SK-N-SH (cell line): Measurements from ENCODE around the gene C3orf52. TPM values are rescaled to one million over a fixed set of nuclear protein-coding genes. Genes with fewer than 3 reads are reported as not detected.

Experiments used
- CTCF ChIA-PET: fragments of 300-600, 350-600 bp; formaldehyde crosslinking; extraction: SDS; loops from one replicate; lab custom pipeline; 2021; lab: Yijun Ruan, JAX
- POLR2A ChIA-PET: fragments of 350-600 bp; sonication (Branson Sonifier 250); formaldehyde crosslinking; extraction: SDS; loops from one replicate; lab custom pipeline; 2020; ENCODE audit warnings: antibody characterized with exemption, inconsistent platforms; lab: Yijun Ruan, JAX
- DNase-seq: peaks from one replicate; pipeline ENCODE4 v3.0.0; 2012
- H2AFZ ChIP-seq: fragments of 200-600 bp; sonication (generic); 2 replicates; pipeline ENCODE4 v1.8.1; 2016; ENCODE audit warnings: antibody characterized with exemption, mild to moderate bottlenecking, low read depth
- H3F3A ChIP-seq: fragments of 200-600 bp; sonication (generic); replicated peaks from 2 replicates; pipeline ENCODE3; 2016; ENCODE audit warnings: antibody characterized with exemption, mild to moderate bottlenecking; ENCODE audit not compliant: insufficient read depth
- H3K27ac ChIP-seq, 2 experiments: fragments of 200-500 bp in 1 of 2; fragments of 200-600 bp in 1 of 2; sonication (Bioruptor generic) in 1 of 2; sonication (generic), shearing (Covaris generic) in 1 of 2; 2 replicates each; pipeline versions ENCODE4 v1.5.1 to v1.6.1; 2014 to 2016; ENCODE audit warnings: low read depth in 2 of 2, inconsistent platforms in 1 of 2, low read length in 1 of 2, mild to moderate bottlenecking in 1 of 2, mixed read lengths in 1 of 2
- H3K27me3 ChIP-seq: fragments of 200-600 bp; sonication (generic), shearing (Covaris generic); 2 replicates; pipeline ENCODE4 v1.6.1; 2016; ENCODE audit warnings: mixed run types; ENCODE audit not compliant: insufficient read depth
- H3K36me3 ChIP-seq, 2 experiments: fragments of 200-500 bp in 1 of 2; fragments of 200-600 bp in 1 of 2; sonication (Bioruptor generic) in 1 of 2; sonication (generic) in 1 of 2; replicated peaks in 1 of 2; 2 replicates each; pipeline versions ENCODE3 to v1.5.1; 2014 to 2016; ENCODE audit warnings: low read length in 1 of 2, mild to moderate bottlenecking in 1 of 2; ENCODE audit not compliant: insufficient read depth in 2 of 2, control insufficient read depth in 1 of 2
- H3K4me1 ChIP-seq, 2 experiments: fragments of 200-500 bp in 1 of 2; fragments of 200-600 bp in 1 of 2; sonication (Bioruptor generic) in 1 of 2; sonication (generic), shearing (Covaris generic) in 1 of 2; 2 replicates each; pipeline versions ENCODE4 v1.5.1 to v1.6.1; 2014 to 2016; ENCODE audit warnings: low read depth in 1 of 2, low read length in 1 of 2, mixed run types in 1 of 2; ENCODE audit not compliant: insufficient read depth in 2 of 2, control insufficient read depth in 1 of 2
- H3K4me2 ChIP-seq: fragments of 200-600 bp; sonication (generic), shearing (Covaris generic); 2 replicates; pipeline ENCODE4 v1.6.1; 2017; ENCODE audit warnings: mixed run types
- H3K4me3 ChIP-seq, 2 experiments: fragments of 200-500 bp in 1 of 2; fragments of 200-600 bp in 1 of 2; sonication (Bioruptor generic) in 1 of 2; sonication (generic), shearing (Covaris generic) in 1 of 2; 2 replicates each; pipeline versions ENCODE4 v1.5.1 to v1.8.1; 2014 to 2016; ENCODE audit warnings: low read depth in 2 of 2, inconsistent platforms in 1 of 2, low read length in 1 of 2, mild to moderate bottlenecking in 1 of 2, mixed read lengths in 1 of 2, moderate library complexity in 1 of 2
- H3K79me2 ChIP-seq: fragments of 200-600 bp; sonication (generic); 2 replicates; pipeline ENCODE4 v1.8.1; 2017; ENCODE audit warnings: mild to moderate bottlenecking; ENCODE audit not compliant: insufficient read depth
- H3K9ac ChIP-seq: fragments of 200-600 bp; sonication (generic); 2 replicates; pipeline ENCODE4 v1.6.1; 2017; ENCODE audit warnings: mixed run types
- H3K9me2 ChIP-seq: fragments of 200-600 bp; sonication (generic); 2 replicates; pipeline ENCODE4 v1.6.1; 2017; ENCODE audit warnings: mixed run types
- H3K9me3 ChIP-seq: fragments of 200-600 bp; sonication (generic); 2 replicates; pipeline ENCODE4 v1.6.1; 2017; ENCODE audit warnings: mixed run types, mild to moderate bottlenecking, moderate library complexity
- H4K20me1 ChIP-seq: fragments of 200-600 bp; sonication (generic); 2 replicates; pipeline ENCODE4 v1.6.1; 2017; ENCODE audit warnings: mild to moderate bottlenecking, mixed run types; ENCODE audit not compliant: insufficient read depth
- EZH2phosphoT487 ChIP-seq: fragments of 200-600 bp; sonication (generic); IDR thresholded peaks from 2 replicates; pipeline ENCODE4 v1.6.1; 2017; ENCODE audit warnings: low read depth, mixed run types, mild to moderate bottlenecking, antibody characterized with exemption, moderate library complexity, borderline replicate concordance
- FOXJ3 ChIP-seq: sonication (generic); formaldehyde crosslinking; IDR thresholded peaks from 2 replicates; pipeline ENCODE4 v1.5.1; 2020; ENCODE audit warnings: mild to moderate bottlenecking, missing genetic modification reagents
- GABPA ChIP-seq: IDR thresholded peaks from 2 replicates; pipeline ENCODE4 v1.4.0; 2012; ENCODE audit warnings: low read depth, mild to moderate bottlenecking
- MAX ChIP-seq: IDR thresholded peaks from 2 replicates; pipeline ENCODE4 v1.4.0; 2012; ENCODE audit warnings: low read depth
- NRF1 ChIP-seq: IDR thresholded peaks from 2 replicates; pipeline ENCODE4 v1.6.1; 2012; ENCODE audit warnings: low read depth, mild to moderate bottlenecking, low read length
- RXRA ChIP-seq: IDR thresholded peaks from 2 replicates; pipeline ENCODE4 v1.4.0; 2012; ENCODE audit warnings: low read depth, mild to moderate bottlenecking, borderline replicate concordance
- SIN3A ChIP-seq: IDR thresholded peaks from 2 replicates; pipeline ENCODE4 v1.6.1; 2012; ENCODE audit warnings: low read depth, mild to moderate bottlenecking, low read length, moderate library complexity, borderline replicate concordance
- SMC3 ChIP-seq: IDR thresholded peaks from 2 replicates; pipeline ENCODE4 v1.6.1; 2012; ENCODE audit warnings: low read depth, low read length, improper control_type of control experiment
- TAF1 ChIP-seq: IDR thresholded peaks from 2 replicates; pipeline ENCODE4 v1.6.1; 2012; ENCODE audit warnings: low read depth, mild to moderate bottlenecking, low read length, moderate library complexity, borderline replicate concordance
- ZBTB33 ChIP-seq: IDR thresholded peaks from 2 replicates; pipeline ENCODE4 v1.4.0; 2012; ENCODE audit warnings: low read depth, borderline replicate concordance
- WGBS: methylation state at CpG from one replicate; pipeline ENCODE4 v1.1.6; 2017; ENCODE audit warnings: low lambda C conversion rate; 5-methylcytosine and 5-hydroxymethylcytosine counted together
- polyA plus RNA-seq, 3 experiments: library from polyadenylated mRNA; depleted of rRNA; stranded (reverse); fragments of >200 nt; gene quantifications; 2 replicates each; pipeline ENCODE4 v1.2.3, GENCODE V29; 2012
- TF ChIP-seq, protein P1 (sequence below): fragments of 150-350 bp; IDR thresholded peaks from 2 replicates; pipeline ENCODE4 v1.6.1; 2017; ENCODE audit warnings: antibody characterized with exemption, low read length, low read depth, borderline replicate concordance
- TF ChIP-seq, protein P2 (sequence below): IDR thresholded peaks from 2 replicates; pipeline ENCODE4; 2012

Gene C3orf52
- polyA plus RNA-seq, 1 of the 3 experiments (the other 2 are of a cell fraction): 5.4 TPM

DNA sequence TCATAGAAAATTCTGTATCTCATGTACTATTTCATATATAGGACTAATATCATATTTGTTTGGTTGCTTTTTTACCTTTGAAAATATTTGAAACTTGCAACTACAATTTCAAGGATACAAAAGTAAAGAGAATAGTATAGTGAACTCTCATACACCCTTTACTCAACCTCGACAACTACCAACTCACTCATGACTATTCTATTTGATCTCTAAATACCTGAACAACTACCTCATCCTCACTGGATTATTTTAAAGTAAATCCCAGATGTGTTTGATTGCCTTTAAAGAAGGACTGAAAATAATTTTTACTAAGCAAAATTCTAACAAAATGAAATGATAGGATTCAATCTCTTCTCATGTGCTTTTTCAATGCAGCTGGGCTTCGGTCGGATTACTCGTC, 39.6 kb upstream of the C3orf52 start:
- WGBS: 68% methylated on average over 4 of the region's 4 CpGs
- Histone ChIP-seq H4K20me1 (no peaks in the 10 kb centered on the region), H3K27ac (no peak overlapping the region)
- no peak for TF ChIP-seq SIN3A
- no peak for TF ChIP-seq TAF1
- TF ChIP-seq GABPA: no peak
- TF ChIP-seq NRF1: no peak
- TF ChIP-seq, all 33 proteins: peak for 0
- H2AFZ ChIP-seq: no peak overlapping the region
- H3K4me2 ChIP-seq: no peak overlapping the region
- no peaks in the 10 kb centered on the region for H3K9me2 ChIP-seq
- no peak overlapping the region for H3K4me3 ChIP-seq
- ChIA-PET CTCF (interaction anchor here (1.4 to 7.4 kb wide), 2 partner anchors 33 to 55 kb away, joined by 4 to 76 read pairs; no protein-coding TSS in a partner anchor), POLR2A (no interaction called here)
- no peak for DNase-seq
- H3F3A ChIP-seq: no peaks in the 10 kb centered on the region
- no peaks in the 10 kb centered on the region for H3K36me3 ChIP-seq
- no peaks in the 10 kb centered on the region for H3K27me3 ChIP-seq
- H3K9ac ChIP-seq: no peak overlapping the region
- no peaks in the 10 kb centered on the region for H3K4me1 ChIP-seq
- no peaks in the 10 kb centered on the region for H3K79me2 ChIP-seq
- H3K9me3 ChIP-seq: no peaks in the 10 kb centered on the region

DNA sequence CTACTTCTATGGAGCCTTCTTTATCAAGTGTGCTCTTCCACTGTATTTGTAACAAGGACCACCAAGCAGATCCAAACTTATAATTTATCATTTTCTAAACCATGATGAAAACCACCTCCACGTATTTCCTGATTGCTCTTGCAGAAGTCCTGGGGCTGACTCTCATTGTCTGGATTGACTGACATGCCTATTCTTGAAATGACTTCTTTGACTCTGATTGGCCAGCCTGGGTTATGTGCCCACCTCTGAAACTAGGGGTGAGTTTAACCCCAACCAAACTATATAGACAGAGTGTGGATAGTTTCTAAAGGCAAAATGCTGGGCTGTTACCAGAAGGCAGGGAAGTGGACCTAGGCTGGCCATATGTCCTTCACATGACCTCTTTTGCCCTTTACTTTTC, 38.9 kb upstream of the C3orf52 start:
- ChIA-PET CTCF (interaction anchor here (7.4 kb wide), 1 partner anchor 56 kb away, joined by 76 read pairs; no protein-coding TSS in a partner anchor), POLR2A (no interaction called here)
- Histone ChIP-seq H3K36me3 (no peaks in the 10 kb centered on the region), H3K4me1 (no peaks in the 10 kb centered on the region), H4K20me1 (no peaks in the 10 kb centered on the region), H3K9me3 (no peaks in the 10 kb centered on the region), H2AFZ (no peak overlapping the region), H3K79me2 (no peaks in the 10 kb centered on the region), H3K9ac (no peak overlapping the region), H3K4me2 (no peak overlapping the region), H3K4me3 (no peak overlapping the region), H3K27me3 (no peaks in the 10 kb centered on the region), H3K9me2 (no peaks in the 10 kb centered on the region)
- DNase-seq: no peak
- TF ChIP-seq, protein P1, sequence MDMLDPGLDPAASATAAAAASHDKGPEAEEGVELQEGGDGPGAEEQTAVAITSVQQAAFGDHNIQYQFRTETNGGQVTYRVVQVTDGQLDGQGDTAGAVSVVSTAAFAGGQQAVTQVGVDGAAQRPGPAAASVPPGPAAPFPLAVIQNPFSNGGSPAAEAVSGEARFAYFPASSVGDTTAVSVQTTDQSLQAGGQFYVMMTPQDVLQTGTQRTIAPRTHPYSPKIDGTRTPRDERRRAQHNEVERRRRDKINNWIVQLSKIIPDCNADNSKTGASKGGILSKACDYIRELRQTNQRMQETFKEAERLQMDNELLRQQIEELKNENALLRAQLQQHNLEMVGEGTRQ: no peak
- TF ChIP-seq MAX (no peak), SIN3A (no peak), FOXJ3 (CRISPR knock-in tag) (no peak), NRF1 (no peak), EZH2phosphoT487 (no peak), ZBTB33 (no peak), SMC3 (no peak), RXRA (no peak)
- TF ChIP-seq, protein P2, sequence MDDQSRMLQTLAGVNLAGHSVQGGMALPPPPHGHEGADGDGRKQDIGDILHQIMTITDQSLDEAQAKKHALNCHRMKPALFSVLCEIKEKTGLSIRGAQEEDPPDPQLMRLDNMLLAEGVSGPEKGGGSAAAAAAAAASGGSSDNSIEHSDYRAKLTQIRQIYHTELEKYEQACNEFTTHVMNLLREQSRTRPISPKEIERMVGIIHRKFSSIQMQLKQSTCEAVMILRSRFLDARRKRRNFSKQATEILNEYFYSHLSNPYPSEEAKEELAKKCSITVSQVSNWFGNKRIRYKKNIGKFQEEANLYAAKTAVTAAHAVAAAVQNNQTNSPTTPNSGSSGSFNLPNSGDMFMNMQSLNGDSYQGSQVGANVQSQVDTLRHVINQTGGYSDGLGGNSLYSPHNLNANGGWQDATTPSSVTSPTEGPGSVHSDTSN: no peak
- TF ChIP-seq, all 33 proteins: peak for 0
- no peak overlapping the region for H3K27ac ChIP-seq
- WGBS: 93% methylated on average over 1 of the region's 1 CpG
- H3F3A ChIP-seq: no peaks in the 10 kb centered on the region
